Thoracic aorta (tissue), 2 donors: ENCODE data around the gene A3GALT2. TPM values are rescaled to one million over a fixed set of nuclear protein-coding genes. Genes with fewer than 3 reads are reported as not detected.

Source experiments
- ATAC-seq: fragments of 150-250 bp; one replicate; pipeline ENCODE4 v1.8.0; 2017; ENCODE audit warnings: low read depth; ENCODE audit not compliant: insufficient number of reproducible peaks, low FRiP score
- DNase-seq: peaks from one replicate; pipeline ENCODE4 v3.0.0-alpha.2; 2020; ENCODE audit warnings: low spot score
- H3K27ac ChIP-seq, 2 donors: fragments of 200-600 bp; sonication (generic); 1 replicate in 1 of 2; 2 replicates in 1 of 2; pipeline ENCODE4 v1.5.1; 2016; ENCODE audit warnings: mild to moderate bottlenecking in 2 of 2, moderate library complexity in 2 of 2
- H3K27me3 ChIP-seq: fragments of 200-600 bp; sonication (generic); replicated peaks from 2 replicates; pipeline ENCODE4 v1.6.0; 2016; ENCODE audit warnings: mild to moderate bottlenecking; ENCODE audit not compliant: insufficient read depth
- H3K36me3 ChIP-seq: fragments of 200-600 bp; sonication (generic); one replicate; pipeline ENCODE4 v1.5.1; 2016
- H3K4me1 ChIP-seq, 2 donors: fragments of 200-600 bp; sonication (generic); 1 replicate in 1 of 2; 2 replicates in 1 of 2; pipeline versions ENCODE4 v1.5.1 to v1.6.0; 2016; ENCODE audit warnings: low read depth in 2 of 2, mild to moderate bottlenecking in 1 of 2; ENCODE audit not compliant: control insufficient read depth in 1 of 2
- H3K4me3 ChIP-seq: fragments of 200-600 bp; sonication (generic); 2 replicates; pipeline ENCODE4 v1.5.1; 2016; ENCODE audit warnings: mild to moderate bottlenecking
- H3K9me3 ChIP-seq: fragments of 200-600 bp; sonication (generic); 2 replicates; pipeline ENCODE4 v1.5.1; 2016
- total RNA-seq, 2 donors: library from RNA; depleted of rRNA; stranded (reverse); fragments of >200 nt; gene quantifications; one replicate each; pipeline versions ENCODE4 v1.1.0 to v1.2.3, GENCODE V29; 2016
- TF ChIP-seq, protein P1 (sequence below): fragments of 200-600 bp; sonication (generic); IDR thresholded peaks from one replicate; pipeline ENCODE4 v1.5.1; 2019; ENCODE audit warnings: antibody characterized with exemption

The A3GALT2 gene
- total RNA-seq, 2 donors from 2014 or later: 0.54 to 0.71 TPM

GRCh38 chr1:33338048-33338439 lies 17.1 kb upstream of the A3GALT2 start:
- DNase-seq (no peak), ATAC-seq (no peak)
- H3K27me3 ChIP-seq: no peaks in the 10 kb centered on the region
- peak overlapping the region; percentile 56 for H3K4me3 ChIP-seq
- TF ChIP-seq, protein P1, sequence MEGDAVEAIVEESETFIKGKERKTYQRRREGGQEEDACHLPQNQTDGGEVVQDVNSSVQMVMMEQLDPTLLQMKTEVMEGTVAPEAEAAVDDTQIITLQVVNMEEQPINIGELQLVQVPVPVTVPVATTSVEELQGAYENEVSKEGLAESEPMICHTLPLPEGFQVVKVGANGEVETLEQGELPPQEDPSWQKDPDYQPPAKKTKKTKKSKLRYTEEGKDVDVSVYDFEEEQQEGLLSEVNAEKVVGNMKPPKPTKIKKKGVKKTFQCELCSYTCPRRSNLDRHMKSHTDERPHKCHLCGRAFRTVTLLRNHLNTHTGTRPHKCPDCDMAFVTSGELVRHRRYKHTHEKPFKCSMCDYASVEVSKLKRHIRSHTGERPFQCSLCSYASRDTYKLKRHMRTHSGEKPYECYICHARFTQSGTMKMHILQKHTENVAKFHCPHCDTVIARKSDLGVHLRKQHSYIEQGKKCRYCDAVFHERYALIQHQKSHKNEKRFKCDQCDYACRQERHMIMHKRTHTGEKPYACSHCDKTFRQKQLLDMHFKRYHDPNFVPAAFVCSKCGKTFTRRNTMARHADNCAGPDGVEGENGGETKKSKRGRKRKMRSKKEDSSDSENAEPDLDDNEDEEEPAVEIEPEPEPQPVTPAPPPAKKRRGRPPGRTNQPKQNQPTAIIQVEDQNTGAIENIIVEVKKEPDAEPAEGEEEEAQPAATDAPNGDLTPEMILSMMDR: no peak
- peak overlapping the region; percentile 95 for H3K27ac ChIP-seq
- H3K9me3 ChIP-seq: no peaks in the 10 kb centered on the region
- peaks cover 11% of the 10 kb centered on the region for H3K36me3 ChIP-seq
- peaks cover 96 to 100% of the 10 kb centered on the region in 2 donors for H3K4me1 ChIP-seq

DNA sequence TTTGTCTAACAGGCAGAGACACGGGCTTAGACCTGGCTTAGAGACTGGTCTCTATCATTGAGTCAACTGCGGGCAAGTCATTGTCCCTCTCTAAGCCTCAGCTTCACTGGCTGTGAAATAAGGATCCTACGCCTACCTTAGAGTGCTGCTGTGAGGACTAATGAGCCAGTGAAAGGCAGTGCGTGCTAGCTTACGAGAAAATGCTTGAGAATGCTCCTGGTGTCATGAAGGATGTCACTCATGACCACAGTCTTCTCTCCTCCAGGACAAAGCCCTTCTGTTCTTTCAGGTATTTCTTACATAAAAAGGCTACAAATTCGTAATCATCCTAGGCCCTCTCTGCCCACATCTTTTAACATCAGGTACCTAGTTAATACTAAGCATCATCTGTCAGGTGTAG lies 16.5 kb upstream of the A3GALT2 start:
- Histone ChIP-seq H3K27ac (peak overlapping the region; percentile 95), H3K4me1 (peaks cover 96 to 100% of the 10 kb centered on the region in 2 donors), H3K36me3 (peaks cover 15% of the 10 kb centered on the region), H3K27me3 (no peaks in the 10 kb centered on the region), H3K9me3 (no peaks in the 10 kb centered on the region), H3K4me3 (no peak overlapping the region)
- ATAC-seq: no peak
- DNase-seq: no peak
- TF ChIP-seq, protein P1: no peak

DNA sequence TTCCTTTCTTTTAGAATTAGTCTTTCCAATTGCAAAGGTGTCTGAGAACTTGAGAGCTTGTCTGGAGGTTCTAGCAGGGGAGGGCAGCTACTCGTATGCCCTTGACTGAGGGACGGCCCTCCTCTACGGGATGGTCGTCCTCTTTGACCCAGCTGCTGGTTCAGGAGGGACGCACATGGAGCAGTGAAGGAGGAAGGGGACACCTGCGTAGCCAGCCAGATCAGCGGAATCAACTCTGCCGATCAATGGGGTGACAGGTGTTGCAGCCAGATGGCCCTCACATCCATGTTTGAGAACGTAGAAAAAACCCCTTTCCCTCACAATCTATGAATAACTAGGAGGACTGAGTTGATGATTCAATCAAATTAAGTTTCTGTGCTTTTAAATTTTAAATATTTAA lies 15.7 kb upstream of the A3GALT2 start:
- Histone ChIP-seq H3K4me3 (no peak overlapping the region), H3K9me3 (no peaks in the 10 kb centered on the region), H3K36me3 (peaks cover 24% of the 10 kb centered on the region), H3K27me3 (no peaks in the 10 kb centered on the region), H3K4me1 (peaks cover 96 to 100% of the 10 kb centered on the region in 2 donors), H3K27ac (peak overlapping the region; percentile 95)
- DNase-seq: no peak
- TF ChIP-seq, protein P1: no peak
- ATAC-seq: no peak

DNA sequence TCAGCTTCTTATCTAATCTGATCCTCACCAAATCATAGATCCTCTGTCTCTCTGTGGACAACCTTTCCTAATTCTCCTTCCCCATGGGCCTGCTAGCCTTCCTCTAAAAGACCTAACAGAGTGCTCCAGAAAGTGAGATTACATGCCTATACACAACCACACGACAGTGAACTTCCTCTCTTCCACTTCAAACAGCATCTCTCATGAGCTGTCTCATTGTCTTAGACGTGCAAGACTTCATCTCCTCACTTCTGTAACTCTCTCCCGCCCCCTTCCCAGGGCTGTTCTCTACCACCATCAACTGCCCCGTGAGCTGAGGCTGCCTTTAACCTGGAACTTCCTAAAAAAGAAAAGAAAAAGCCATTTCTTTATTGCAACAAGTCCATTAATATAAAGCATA lies 14.1 kb upstream of the A3GALT2 start:
- H3K27me3 ChIP-seq: no peaks in the 10 kb centered on the region
- TF ChIP-seq, protein P1: no peak
- no peak for DNase-seq
- no peak overlapping the region for H3K4me3 ChIP-seq
- peak overlapping the region; percentile 76 to 95 for H3K27ac ChIP-seq
- no peak for ATAC-seq
- H3K36me3 ChIP-seq: peaks cover 37% of the 10 kb centered on the region
- H3K9me3 ChIP-seq: no peaks in the 10 kb centered on the region
- H3K4me1 ChIP-seq: peaks cover 80 to 88% of the 10 kb centered on the region in 2 donors

GRCh38 chr1:33334081-33334552 lies 13.2 kb upstream of the A3GALT2 start:
- Histone ChIP-seq H3K9me3 (no peaks in the 10 kb centered on the region), H3K36me3 (peaks cover 46% of the 10 kb centered on the region), H3K27ac (peak overlapping the region; percentile 76 to 95), H3K4me3 (peak overlapping the region; percentile 45), H3K4me1 (peaks cover 71 to 79% of the 10 kb centered on the region in 2 donors), H3K27me3 (no peaks in the 10 kb centered on the region)
- peak; percentile 68 for DNase-seq
- TF ChIP-seq, protein P1: no peak
- ATAC-seq: peak; percentile 18
